A549 (cell line): ENCODE measurements around the gene SCAMP3. TPM values are rescaled to one million over a fixed set of nuclear protein-coding genes. Genes with fewer than 3 reads are reported as not detected.

Experiments used
- ATAC-seq, 2 experiments: fragments of 200-7000 bp in 1 of 2; fragments of >200 bp in 1 of 2; cut with Nextera tagmentation in 1 of 2; cut with Tn5 transposase in 1 of 2; 3 replicates each; pipeline versions ENCODE4 v1.8.0 to v1.9.1; 2018 to 2020; ENCODE audit warnings: mild to moderate bottlenecking in 1 of 2, moderate library complexity in 1 of 2
- CTCF ChIA-PET: fragments of 300-600 bp; sonication (Branson Sonifier 250); formaldehyde crosslinking; extraction: SDS; loops from one replicate; lab custom pipeline; 2021; ENCODE audit warnings: antibody characterized with exemption, inconsistent platforms; lab: Yijun Ruan, JAX
- POLR2A ChIA-PET: fragments of 350-600 bp; formaldehyde crosslinking; extraction: SDS; loops from one replicate; lab custom pipeline; 2021; ENCODE audit warnings: antibody characterized with exemption, inconsistent platforms; lab: Yijun Ruan, JAX
- DNase-seq, 2 experiments: peaks; one replicate each; pipeline versions ENCODE4 v3.0.0 to v3.0.0-alpha.2; 2011 to 2016; ENCODE audit warnings: low read depth in 1 of 2, low spot score in 1 of 2
- FAIRE-seq: peaks from 2 replicates; lab custom pipeline; 2011; peaks lifted over from hg19 to GRCh38; lab: Jason Lieb, UNC
- H3K27ac ChIP-seq, 2 experiments: fragments of >200 bp; sonication (Bioruptor Twin); formaldehyde crosslinking; 3 replicates each; pipeline ENCODE4 v1.5.1; 2016 to 2017
- H3K4me1 ChIP-seq: fragments of >200 bp; sonication (Bioruptor Twin); formaldehyde crosslinking; 3 replicates; pipeline ENCODE4 v1.6.1; 2016
- H3K4me2 ChIP-seq: fragments of >200 bp; sonication (Bioruptor Twin); formaldehyde crosslinking; 3 replicates; pipeline ENCODE4 v1.6.1; 2016
- H3K4me3 ChIP-seq: fragments of >200 bp; sonication (Bioruptor Twin); formaldehyde crosslinking; 3 replicates; pipeline ENCODE4 v1.5.1; 2016
- H3K9me3 ChIP-seq: fragments of >200 bp; sonication (Bioruptor Twin); formaldehyde crosslinking; 3 replicates; pipeline ENCODE4 v1.6.1; 2016
- CBX8 ChIP-seq: fragments of 200-600 bp; sonication (generic); IDR thresholded peaks from 2 replicates; pipeline ENCODE4 v1.6.1; 2016
- E2F6 ChIP-seq: IDR thresholded peaks from 2 replicates; pipeline ENCODE4 v1.6.1; 2012; ENCODE audit warnings: low read depth, borderline replicate concordance
- EHF ChIP-seq: fragments of 250-450 bp; sonication (Bioruptor Pico); IDR thresholded peaks from 2 replicates; pipeline ENCODE4 v1.5.0; 2020; ENCODE audit warnings: mild to moderate bottlenecking
- ESRRA ChIP-seq: fragments of 150-350 bp; IDR thresholded peaks from 2 replicates; pipeline ENCODE4 v1.6.1; 2014; ENCODE audit warnings: mild to moderate bottlenecking, low read length, borderline replicate concordance
- FOXS1 ChIP-seq: fragments of 250-450 bp; sonication (Bioruptor Pico); IDR thresholded peaks from 2 replicates; pipeline ENCODE4 v1.5.0; 2020; ENCODE audit warnings: mild to moderate bottlenecking, moderate library complexity
- JUN ChIP-seq, 2 experiments: fragments of >200 bp; sonication (Bioruptor Twin); formaldehyde crosslinking; IDR thresholded peaks; 2 replicates in 1 of 2; 3 replicates in 1 of 2; pipeline ENCODE4 v1.6.1; 2016 to 2017
- MAFK ChIP-seq: fragments of 450-650 bp; IDR thresholded peaks from 2 replicates; pipeline ENCODE4 v1.6.1; 2014; ENCODE audit not compliant: partially characterized antibody
- MYC ChIP-seq: IDR thresholded peaks from 2 replicates; pipeline ENCODE4 v1.6.1; 2012; ENCODE audit warnings: mild to moderate bottlenecking, inconsistent platforms, low read length, improper control_type of control experiment, borderline replicate concordance
- PHF8 ChIP-seq: fragments of 200-600 bp; sonication (generic); IDR thresholded peaks from 2 replicates; pipeline ENCODE4 v1.6.1; 2016; ENCODE audit warnings: low read depth, mild to moderate bottlenecking, antibody characterized with exemption, moderate library complexity, borderline replicate concordance
- POLR2A ChIP-seq: IDR thresholded peaks from 2 replicates; pipeline ENCODE4 v1.6.1; 2012; ENCODE audit warnings: mild to moderate bottlenecking, low read length
- RAD21 ChIP-seq, 2 experiments: fragments of >200 bp in 1 of 2; sonication (Bioruptor Twin) in 1 of 2; formaldehyde crosslinking in 1 of 2; IDR thresholded peaks in 1 of 2; conservative IDR thresholded peaks in 1 of 2; 2 replicates in 1 of 2; 3 replicates in 1 of 2; pipeline ENCODE4 v1.6.1; 2012 to 2018; ENCODE audit warnings: inconsistent platforms in 1 of 2
- TP53 ChIP-seq: fragments of 250-450 bp; sonication (Bioruptor Pico); IDR thresholded peaks from 2 replicates; pipeline ENCODE4 v1.5.0; 2021; ENCODE audit warnings: mild to moderate bottlenecking, moderate library complexity
- USF2 ChIP-seq: fragments of 450-650 bp; IDR thresholded peaks from 2 replicates; pipeline ENCODE4 v1.6.1; 2014; ENCODE audit warnings: antibody characterized with exemption
- ZFP36 ChIP-seq: fragments of 450-650 bp; IDR thresholded peaks from 2 replicates; pipeline ENCODE4 v1.6.1; 2014; ENCODE audit warnings: borderline replicate concordance; ENCODE audit not compliant: partially characterized antibody
- ZNF302 ChIP-seq: fragments of 250-450 bp; sonication (Bioruptor Pico); IDR thresholded peaks from 2 replicates; pipeline ENCODE4 v1.9.0; 2021; ENCODE audit warnings: inconsistent platforms, mild to moderate bottlenecking, moderate library complexity
- WGBS: methylation state at CpG from one replicate; pipeline ENCODE4 v1.1.6; 2017; ENCODE audit errors: missing lambda C conversion rate; 5-methylcytosine and 5-hydroxymethylcytosine counted together
- polyA plus RNA-seq, 4 experiments: library from polyadenylated mRNA; depleted of rRNA in 3 of 4; stranded (reverse); fragments of >200 nt; fragmentation: RNase III in 1 of 4; extraction: RNeasy Plus Mini Kit Qiagen cat#74134 plus additional on column Dnase treatment in 1 of 4; gene quantifications; 2 replicates in 3 of 4; 3 replicates in 1 of 4; pipeline ENCODE4 v1.2.3, GENCODE V29; 2011 to 2017
- TF ChIP-seq, protein P1 (sequence below): IDR thresholded peaks from 2 replicates; pipeline ENCODE4 v1.6.1; 2012
- TF ChIP-seq, protein P2 (sequence below): fragments of >200 bp; sonication (Bioruptor Twin); formaldehyde crosslinking; IDR thresholded peaks from 3 replicates; pipeline ENCODE4 v1.6.1; 2016

SCAMP3 gene
- polyA plus RNA-seq, 2 of the 4 experiments (the other 2 are of a cell fraction), result 75.9 to 135 TPM

- TF ChIP-seq E2F6, result peak; percentile 99
- no peak for TF ChIP-seq ESRRA
- peak; percentile 33 to 69; a peak in 4 of 5 replicates for TF ChIP-seq RAD21 (conservative IDR thresholded peaks at IDR 0.05 in 1 of 2, IDR thresholded peaks at IDR 0.05 in 1 of 2)
- TF ChIP-seq, all 56 proteins: peak for 9
These were observed 15.1 kb upstream of the SCAMP3 start, which contains the start of gene HCN3 (continued) for GRCh38 chr1:155277070-155277901.

- Histone ChIP-seq H3K9me3 (no peaks in the 10 kb centered on the region), H3K4me3 (peak within 1 kb of the TSS; percentile 62), H3K4me2 (peak within 1 kb of the TSS; percentile 93), H3K27ac (peak within 1 kb of the TSS; percentile 90 to 98), H3K4me1 (peaks cover 15% of the 10 kb centered on the region; the same call in 2 of the 3 replicates)
- POLR2A ChIA-PET, result interaction anchor here (0.6 to 2.3 kb wide), 13 partner anchors 8 to 289 kb away, joined by 3 to 25 read pairs (median 5); partner anchors contain the start of genes ASH1L and SCAMP3
- CTCF ChIA-PET, result interaction anchor here (0.7 to 16.5 kb wide), 7 partner anchors 15 to 227 kb away, joined by 3 to 326 read pairs (median 3); no protein-coding TSS in a partner anchor
- peak; percentile 81 to 90 for ATAC-seq
- DNase-seq, result peak; percentile 96
- WGBS, result 37% methylated on average over 38 of the region's 61 CpGs
- no peak for FAIRE-seq
- TF ChIP-seq JUN (IDR thresholded peaks at IDR 0.05) (peak in 1 of 2 experiments; percentile 96; a peak in 3 of 5 replicates), CBX8 (no peak), FOXS1 (CRISPR knock-in tag) (no peak), POLR2A (peak; percentile 63), PHF8 (0 out of 2 replicates have a peak, but pooled peaks have one; percentile 64), USF2 (peak; percentile 88), E2F6 (peak; percentile 95), ZFP36 (no peak), MYC (peak; percentile 72), TP53 (CRISPR knock-in tag) (peak; percentile 53; the same call in 1 of the 2 replicates), MAFK (no peak), EHF (CRISPR knock-in tag) (no peak), ZNF302 (CRISPR knock-in tag) (no peak)
- TF ChIP-seq, protein P1, sequence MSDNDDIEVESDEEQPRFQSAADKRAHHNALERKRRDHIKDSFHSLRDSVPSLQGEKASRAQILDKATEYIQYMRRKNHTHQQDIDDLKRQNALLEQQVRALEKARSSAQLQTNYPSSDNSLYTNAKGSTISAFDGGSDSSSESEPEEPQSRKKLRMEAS, result peak; percentile 99
- TF ChIP-seq, protein P2, sequence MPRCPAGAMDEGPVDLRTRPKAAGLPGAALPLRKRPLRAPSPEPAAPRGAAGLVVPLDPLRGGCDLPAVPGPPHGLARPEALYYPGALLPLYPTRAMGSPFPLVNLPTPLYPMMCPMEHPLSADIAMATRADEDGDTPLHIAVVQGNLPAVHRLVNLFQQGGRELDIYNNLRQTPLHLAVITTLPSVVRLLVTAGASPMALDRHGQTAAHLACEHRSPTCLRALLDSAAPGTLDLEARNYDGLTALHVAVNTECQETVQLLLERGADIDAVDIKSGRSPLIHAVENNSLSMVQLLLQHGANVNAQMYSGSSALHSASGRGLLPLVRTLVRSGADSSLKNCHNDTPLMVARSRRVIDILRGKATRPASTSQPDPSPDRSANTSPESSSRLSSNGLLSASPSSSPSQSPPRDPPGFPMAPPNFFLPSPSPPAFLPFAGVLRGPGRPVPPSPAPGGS, result peak; percentile 76; the same call in 2 of the 3 replicates
These were observed 11.4 kb upstream of the SCAMP3 start, which contains the start of gene CLK2 for GRCh38 chr1:155273343-155274245. Gene CLK2, minus strand, starts transcription at chr1:155273504. Its CDS starts 2,527 bp downstream, at chr1:155270977.
